ENCODE data around the gene EXOC3L1.

The EXOC3L1 gene

DNA sequence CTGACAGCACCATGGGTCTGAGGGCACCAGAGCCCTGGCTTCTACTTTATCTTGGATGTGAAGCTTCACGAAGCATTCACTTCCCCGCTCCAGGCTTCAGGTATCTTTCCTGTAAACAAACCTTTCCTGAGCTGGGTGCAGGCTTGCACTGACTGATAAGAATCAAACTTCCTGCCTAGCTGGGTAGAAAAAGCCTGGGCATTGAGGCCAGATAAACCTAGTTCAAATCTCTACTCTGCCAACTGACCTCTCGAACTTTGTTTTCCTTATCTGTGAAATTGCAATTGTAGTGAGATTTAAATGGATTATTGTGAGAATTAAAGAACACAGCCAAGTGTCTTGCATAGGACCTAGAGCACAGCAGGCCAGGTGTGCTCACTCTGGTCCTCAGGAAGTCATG, 34.1 kb upstream of the EXOC3L1 start:
- FAIRE-seq = no peak

DNA sequence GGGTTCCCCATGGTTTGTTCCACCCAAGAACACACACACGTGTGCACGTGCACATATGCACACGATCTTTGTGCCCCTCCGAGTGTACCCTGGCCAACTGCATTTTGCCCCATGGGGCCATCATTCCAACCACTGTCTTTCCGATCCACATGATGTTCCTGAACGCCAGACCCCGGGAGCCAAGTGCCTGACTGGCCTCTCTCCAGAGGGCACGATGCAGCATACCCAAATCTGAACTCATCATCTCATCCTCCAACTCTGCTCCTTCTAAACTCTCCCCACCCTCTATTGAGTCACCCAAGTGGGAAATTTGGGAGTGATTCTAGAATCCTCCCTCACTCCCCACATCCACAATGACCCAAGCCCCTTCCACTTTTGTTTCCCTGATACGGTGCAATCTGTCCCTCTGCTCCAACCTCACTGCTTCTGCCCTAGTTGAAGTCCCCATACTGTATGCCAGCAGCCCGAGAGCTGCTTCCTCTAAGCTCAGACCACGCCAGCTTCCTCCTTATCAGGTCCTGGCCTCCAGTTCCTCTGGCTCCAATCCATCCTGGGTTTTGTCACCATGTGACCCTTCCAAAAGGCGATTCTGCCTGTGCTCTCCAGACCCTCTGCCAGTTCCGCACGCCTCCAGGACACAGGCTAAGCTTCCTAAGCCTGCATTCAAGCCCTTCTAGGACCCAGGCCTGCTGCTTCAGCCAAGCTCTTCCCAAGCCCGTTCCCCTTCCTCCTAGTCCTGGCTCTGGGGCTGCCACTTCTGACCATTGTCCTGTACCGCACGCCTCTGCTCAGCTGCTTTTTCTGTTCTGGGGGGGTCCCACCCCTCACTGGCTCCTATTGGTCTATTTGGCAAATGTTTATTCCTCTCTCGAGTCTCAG, 26.9 kb upstream of the EXOC3L1 start:
- FAIRE-seq = no peak
- no peak for DNase-seq (ENCODE audit: insufficient read length, low spot score)

More for the DNA sequence above, 34.1 kb upstream of the EXOC3L1 start:
- no peak for DNase-seq (ENCODE audit: insufficient read length, low spot score)

DNA sequence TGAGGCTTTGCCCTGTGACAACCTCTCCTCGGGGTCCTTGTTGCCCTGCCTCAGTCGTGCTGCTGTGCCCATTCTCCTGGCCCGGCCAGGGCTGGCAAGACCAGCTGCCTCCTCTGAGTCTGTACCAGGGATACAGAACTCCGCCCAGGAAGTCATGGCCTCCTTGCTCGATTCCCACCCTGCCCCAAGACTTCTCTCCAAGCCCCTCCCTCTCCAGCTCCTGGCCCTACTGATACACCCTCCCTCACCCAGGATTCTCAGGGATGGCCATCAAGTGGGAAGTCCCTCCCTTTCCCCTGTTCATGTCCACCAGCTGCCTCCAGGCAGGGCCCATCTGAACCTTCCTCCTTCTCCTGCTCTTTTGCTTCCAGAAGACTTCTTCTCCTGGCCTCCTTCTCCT, 25.8 kb upstream of the EXOC3L1 start:
- DNase-seq (ENCODE audit: insufficient read length, low spot score) (no peak), FAIRE-seq (no peak)

DNA sequence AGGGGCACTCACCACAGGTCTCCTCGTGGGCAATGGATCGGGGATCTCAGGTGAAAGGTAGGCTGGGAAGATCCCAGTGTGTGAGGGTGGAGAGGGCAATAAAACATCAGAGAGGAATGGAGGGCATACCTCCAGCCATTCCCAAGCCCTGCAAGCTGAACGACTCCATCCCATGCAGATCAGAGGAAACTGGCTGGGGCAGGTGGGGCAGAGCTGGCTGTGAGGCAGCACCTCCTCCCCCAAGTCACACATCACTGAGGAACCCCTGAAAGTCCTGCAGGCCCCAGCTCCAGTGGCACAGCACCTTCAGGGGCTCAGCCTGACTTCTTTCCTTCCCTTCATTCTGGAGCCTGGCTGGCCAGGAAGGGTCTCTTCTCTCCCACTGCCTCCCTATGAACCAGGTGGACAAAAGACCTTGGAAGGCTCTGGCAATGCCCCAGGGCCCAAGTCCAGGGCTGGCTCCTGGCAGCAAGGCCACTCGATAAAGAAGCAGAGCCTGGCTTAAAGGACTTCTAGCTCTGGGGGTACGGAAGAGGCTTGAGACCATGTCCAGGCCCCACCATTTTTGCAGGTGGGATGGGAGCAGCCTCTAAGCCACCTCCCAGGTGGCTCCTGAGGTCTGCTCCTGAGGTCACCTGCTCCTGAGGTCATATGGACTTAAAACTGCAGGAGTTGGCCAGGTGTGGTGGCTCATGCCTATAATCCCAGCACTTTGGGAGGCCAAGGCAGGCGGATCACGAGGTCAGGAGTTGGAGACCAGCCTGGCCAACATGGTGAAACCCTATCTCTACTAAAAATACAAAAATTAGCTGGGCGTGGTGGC, 23.5 kb upstream of the EXOC3L1 start:
- FAIRE-seq = no peak

DNA sequence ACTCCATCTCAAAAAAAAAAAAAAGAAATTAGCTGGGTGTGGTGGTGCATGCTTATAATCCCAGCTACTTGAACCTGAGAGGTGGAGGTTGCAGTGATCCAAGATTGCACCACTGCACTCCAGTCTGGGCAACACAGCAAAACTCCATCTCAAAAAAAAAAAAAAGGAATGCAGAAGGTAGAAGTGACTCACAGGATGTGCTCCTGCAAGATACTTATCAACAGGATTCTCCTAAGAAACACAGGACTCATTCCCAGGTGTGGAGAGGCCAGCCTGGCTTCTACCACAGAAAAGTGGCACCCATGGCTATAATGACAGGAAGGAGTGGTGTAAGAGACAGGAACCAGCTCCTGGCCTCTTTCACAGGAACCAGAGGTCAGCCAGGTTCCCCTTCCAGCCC, 22.8 kb upstream of the EXOC3L1 start:
- DNase-seq (ENCODE audit: insufficient read length, low spot score) (no peak), FAIRE-seq (no peak)

More for the DNA sequence above, 23.5 kb upstream of the EXOC3L1 start:
- no peak for DNase-seq (ENCODE audit: insufficient read length, low spot score)

DNA sequence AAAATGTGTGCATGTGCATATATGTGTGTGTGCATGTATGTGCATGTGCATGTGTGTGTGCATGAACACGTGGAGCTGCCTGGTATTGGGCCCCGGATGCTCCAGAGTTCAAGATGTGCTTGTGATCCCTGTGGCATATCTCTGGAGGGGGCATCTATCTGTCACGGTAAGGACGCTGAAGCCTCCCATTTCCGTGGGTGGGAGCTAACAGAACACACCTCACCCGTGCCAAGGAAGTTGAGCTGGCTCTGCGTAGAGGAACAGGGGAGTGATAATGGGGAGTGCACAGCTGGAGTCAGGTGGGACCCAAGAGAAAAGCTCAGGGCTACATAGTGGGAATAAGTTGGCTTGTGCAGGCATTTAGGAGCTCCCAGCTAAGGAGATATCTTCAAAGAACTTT, 21.7 kb upstream of the EXOC3L1 start:
- DNase-seq (ENCODE audit: insufficient read length, low spot score) (no peak), FAIRE-seq (no peak)

DNA sequence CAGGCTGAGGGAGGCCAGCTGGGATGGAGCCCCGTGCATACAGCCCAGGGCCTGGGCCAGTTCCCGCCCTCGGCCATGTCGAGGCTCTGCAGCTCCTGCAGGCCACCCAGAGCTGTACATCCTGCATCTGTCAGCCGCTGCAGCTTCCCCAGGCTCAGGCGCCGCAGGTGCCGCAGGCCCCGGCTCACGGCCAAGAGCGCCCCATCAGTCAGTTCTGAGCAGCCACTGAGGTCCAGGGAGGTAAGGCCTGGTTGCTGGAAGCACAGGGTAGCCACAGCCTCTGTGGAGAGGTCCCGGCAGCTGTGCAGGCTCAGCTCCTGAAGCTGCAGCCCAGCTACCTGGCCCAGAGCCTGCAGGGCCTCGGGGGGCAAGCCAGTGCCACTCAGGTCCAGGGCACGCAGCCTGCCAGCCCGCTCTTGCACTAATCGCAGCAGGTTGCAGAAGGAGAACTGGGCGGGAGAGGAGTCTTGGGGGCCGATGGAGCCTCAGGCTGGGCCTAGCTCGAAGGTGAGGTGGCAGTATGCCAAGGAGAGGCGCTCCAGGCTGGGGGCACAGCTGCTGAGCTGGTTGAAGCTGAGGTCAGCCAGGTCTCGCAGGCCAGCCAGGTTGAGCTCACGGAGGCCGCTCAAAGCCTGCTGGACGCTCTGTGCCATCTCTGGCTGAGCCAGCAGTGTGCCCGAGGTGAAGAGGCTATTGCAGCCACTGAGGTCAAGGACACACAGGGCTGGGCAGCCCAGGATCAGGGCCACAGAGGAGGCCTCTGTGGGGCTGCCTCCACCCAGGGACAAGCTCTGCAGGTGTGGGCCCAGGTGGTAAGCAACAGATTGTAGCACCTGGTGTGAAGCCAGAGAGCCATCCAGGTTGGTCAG, 20.4 kb upstream of the EXOC3L1 start:
- no peak for DNase-seq (ENCODE audit: insufficient read length, low spot score)
- FAIRE-seq = no peak

DNA sequence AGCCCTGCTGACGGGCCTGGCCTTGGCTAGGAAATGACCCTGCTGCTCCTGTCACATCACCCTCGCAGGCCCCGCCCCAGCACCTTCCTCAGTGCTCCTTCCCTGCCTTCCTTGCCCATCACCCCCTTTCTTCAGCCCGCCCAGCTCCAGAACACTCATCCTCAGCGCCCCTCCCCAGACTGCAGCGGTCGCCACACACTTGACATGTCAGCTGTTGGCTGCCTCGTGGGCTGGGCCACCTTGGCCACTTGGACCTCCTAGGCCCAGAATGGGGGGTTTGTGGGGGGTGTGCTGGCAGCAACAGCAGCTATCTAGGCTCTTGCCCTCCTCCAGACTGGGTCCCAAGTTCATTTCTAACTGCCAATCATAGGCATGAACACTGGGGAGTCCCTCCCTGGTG, 19.6 kb upstream of the EXOC3L1 start:
- FAIRE-seq (no peak), DNase-seq (ENCODE audit: insufficient read length, low spot score) (no peak)

DNA sequence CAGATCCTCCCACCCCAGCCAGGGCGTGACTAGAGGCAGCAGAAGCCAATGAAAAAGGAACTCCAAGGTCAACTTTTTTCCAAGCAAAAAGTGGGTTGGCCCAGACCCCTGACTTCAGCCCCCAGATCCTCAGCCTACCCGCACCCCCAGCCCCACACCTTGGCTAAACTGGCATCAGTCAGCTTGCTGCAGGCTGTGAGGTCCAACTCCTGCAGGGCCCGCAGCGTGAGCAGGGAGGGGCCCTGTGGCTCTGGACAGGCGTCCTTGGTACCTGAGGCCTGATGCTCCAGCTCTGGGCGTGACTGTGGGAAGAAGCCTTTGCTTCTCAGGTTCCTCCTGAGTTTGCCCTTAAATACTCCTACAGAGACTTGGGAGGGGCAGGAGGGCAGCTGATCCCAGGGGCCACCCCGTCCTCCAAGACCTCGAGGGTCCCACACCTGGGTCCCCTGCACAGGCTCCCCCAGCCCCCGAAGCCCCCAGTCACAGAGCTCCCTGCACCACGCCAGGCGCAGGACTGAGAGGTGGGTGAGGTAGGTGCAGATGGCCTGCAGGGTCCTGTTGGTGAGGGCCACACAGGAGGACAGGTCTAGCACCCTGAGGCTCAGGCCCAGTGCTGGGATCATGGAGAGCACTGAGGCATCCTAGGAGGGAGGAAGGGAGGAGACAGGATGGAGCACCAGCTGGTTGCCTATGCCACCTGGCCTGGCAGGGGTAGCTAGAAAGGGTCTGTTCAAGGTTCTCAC, 18.4 kb upstream of the EXOC3L1 start:
- DNase-seq (ENCODE audit: insufficient read length, low spot score) (no peak), FAIRE-seq (no peak)

DNA sequence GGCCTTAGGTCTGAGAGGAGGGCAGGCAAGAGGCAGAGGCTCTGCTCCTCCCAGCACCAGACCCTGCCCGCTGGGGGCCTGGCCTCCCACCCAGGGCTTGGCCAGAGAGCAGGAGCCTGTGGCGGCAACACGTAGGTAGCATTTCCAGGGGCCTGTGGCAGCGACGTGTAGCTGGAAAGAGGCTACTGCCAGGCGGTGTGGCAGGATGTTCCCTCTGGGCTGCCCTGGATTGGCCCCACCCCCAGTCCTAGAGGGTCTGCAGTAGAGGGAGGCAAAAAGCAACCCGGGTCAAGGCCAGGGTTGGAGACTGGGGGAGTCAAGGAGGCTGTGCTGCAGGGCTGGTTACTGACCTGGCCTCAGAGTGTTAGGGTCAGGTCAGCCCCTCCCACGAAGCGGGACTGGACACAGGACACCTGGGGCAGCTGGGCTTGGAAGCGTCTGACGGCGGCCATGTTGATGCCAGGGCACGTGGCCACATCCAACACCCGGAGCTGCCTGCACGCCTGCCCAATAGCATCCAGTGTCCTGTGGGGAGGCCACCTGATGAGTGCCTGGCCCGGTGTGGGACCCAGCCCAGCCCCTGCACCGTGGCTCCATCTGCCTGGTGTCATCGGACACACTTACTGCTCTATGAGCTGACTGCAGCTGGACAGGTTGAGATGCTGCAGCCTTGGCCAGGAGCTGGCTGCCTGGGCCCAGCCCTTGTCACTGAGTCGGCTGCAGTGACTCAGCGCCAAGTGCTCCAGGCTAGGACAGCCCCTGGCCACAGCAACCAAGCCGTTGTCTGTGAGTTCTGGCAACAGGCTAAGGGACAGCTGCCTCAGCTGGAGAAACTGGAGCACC, 17.5 kb upstream of the EXOC3L1 start:
- DNase-seq (ENCODE audit: insufficient read length, low spot score) (no peak), FAIRE-seq (no peak)

DNA sequence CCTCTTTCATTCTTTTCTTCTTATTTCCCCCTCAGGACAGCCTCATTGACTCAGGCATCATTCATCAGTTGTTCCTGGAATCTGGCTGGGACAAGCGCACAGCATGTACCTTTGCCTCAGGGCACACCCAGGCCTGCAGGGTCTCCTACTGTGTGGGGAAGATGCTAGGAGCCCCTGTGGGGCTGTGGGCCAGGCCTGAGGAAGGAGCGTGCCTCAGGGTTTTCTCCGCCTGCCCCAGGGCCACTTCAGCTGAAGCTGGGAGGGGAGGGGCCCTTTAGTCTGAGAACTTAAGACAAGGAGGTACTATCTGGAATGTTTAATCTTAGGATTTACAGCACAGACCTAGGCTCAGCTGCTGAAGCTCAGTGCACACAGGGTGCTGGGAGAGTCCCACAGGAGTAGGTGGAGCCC, 16.9 kb upstream of the EXOC3L1 start:
- DNase-seq (ENCODE audit: insufficient read length, low spot score) (no peak), FAIRE-seq (no peak)

DNA sequence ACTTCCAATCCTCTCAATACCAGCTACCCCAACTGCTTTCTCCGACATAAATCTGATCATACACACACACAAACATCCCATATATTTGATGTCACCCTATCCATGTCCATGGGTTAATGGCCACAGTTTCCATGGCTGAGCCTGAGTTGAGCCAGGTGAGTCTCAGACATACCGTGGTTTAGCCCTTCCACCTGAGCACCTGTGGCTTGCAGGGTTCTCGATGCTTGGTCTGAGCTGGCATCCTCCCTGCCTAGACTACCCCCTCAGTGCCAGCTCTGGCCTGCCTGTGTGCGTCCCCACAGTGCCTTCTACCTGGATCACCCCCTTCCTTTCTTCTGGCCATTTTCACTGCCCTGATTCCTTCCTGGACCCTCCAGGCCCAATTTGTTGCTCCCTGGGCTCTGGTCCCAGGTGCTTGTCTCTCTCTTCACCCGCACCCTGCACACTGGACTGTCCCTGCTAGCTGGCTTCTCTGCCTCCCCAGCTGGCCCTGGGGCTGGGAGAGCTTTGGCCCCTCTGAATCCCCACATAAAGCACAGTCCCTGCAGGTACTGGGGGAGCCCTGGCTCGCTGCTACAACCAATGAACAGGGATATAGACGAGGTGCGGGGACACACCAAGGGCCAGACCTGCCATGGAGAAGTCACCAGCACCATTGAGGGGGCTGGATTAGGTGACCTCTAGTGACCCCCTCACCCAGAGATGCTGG, 16.3 kb upstream of the EXOC3L1 start:
- DNase-seq (ENCODE audit: insufficient read length, low spot score) (no peak), FAIRE-seq (no peak)

DNA sequence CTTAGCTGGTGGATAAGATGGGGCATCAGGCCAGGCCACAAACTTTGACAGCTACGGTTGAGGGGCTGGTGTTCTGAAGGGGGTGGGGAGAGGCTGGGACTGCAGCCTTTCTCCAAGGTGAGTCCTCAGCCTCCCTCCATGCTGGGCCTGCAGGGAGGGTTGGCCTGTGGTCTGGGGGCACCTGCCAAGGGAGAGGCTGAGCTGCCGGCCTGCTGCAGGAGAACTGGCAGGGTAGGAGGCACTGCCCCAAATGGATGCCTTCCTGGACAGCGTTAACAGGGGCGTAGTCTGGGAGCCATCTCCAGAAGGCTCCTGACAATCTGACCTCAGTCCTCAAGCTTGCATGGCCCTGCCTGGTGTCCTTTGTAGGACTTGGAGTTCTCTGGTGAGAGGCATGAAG, 14.1 kb upstream of the EXOC3L1 start:
- no peak for FAIRE-seq

DNA sequence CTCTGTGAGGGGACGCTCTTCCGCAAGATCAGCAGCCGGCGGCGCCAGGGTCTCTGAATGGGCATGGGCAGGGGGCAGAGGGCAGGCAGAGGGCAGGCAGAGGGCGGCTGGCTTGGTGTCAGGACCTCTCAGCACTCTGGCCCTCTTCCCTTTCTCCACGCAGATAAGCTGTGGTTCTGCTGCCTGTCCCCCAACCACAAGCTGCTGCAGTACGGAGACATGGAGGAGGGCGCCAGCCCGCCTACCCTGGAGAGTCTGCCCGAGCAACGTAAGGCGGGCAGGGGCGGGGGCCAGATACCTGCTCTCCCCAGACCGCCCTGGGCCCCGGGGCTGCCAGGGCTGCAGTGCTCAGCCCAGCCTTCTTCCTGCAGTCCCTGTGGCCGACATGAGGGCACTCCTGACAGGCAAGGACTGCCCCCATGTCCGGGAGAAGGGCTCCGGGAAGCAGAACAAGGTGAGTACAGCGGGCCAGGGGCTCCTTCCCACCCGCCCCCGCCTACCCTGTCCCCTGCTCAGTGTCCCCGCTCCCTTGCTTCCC, 13.1 kb upstream of the EXOC3L1 start:
- FAIRE-seq = no peak
- DNase-seq (ENCODE audit: insufficient read length, low spot score) = no peak

More for the DNA sequence above, 14.1 kb upstream of the EXOC3L1 start:
- no peak for DNase-seq (ENCODE audit: insufficient read length, low spot score)

DNA sequence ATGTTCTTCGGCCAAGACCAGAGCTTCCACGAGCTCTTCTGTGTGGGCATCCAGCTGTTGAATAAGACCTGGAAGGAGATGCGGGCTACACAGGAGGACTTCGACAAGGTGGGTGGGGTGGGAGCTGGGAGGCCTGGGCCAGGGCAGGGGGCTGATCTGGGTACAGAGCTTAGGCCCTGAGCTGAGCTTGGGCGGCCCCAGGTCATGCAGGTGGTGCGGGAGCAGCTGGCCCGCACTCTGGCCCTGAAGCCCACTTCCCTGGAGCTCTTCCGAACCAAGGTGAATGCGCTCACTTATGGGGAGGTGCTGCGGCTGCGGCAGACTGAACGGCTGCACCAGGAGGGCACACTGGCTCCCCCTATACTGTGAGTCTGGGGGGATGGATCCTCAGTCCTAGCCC, 12.5 kb upstream of the EXOC3L1 start:
- FAIRE-seq (no peak), DNase-seq (ENCODE audit: insufficient read length, low spot score) (no peak)

DNA sequence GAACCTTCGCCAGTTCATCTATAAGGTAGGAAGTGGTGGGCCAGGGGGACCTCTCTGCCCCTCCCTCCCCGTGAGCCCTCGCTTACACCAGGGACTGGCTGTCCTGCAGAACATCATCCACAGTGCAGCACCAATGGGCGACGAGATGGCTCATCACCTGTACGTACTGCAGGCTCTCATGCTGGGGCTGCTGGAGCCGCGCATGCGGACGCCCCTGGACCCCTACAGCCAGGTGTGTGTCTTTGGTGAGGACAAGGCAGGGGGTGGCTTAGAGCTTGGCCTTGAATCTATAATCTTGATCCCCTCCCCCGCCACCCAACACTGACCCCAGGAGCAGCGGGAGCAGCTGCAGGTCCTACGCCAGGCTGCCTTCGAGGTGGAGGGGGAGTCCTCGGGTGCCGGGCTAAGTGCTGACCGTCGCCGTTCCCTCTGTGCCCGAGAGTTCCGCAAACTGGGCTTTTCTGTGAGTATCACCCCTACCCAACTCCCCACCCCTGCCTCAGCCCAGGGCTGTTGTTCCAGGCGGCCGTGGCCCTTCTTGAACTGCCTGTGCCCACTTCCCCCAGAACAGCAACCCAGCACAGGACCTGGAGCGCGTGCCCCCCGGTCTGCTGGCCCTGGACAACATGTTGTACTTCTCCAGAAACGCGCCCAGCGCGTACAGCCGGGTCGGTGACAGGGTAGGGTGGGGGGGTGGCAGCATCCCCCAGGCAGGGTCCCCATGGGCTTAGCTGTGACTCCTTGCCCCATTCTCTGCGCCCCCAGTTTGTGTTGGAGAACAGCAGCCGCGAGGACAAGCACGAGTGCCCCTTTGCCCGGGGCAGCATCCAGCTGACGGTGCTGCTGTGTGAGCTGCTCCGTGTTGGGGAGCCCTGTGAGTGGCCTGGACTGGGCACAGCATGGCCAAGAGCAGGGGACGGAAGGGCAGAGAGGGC, 11.7 kb upstream of the EXOC3L1 start:
- DNase-seq (ENCODE audit: insufficient read length, low spot score) = no peak
- no peak for FAIRE-seq

DNA sequence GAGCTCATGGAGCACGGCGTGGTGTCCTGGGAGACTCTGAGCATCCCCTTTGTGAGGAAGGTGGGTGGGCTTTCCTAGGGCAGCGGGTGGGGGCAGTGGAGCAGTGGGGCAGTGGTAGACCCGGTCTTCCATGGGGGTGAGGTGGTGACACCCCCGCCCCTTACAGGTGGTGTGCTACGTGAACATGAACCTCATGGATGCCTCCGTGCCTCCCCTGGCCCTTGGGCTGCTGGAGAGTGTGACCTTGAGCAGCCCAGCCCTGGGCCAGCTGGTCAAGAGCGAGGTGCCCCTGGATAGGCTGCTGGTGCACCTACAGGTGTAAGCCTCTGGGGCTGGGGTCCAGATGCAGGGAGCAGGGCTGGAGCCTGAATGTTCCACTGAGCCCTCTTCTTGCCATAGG, 10.6 kb upstream of the EXOC3L1 start:
- no peak for DNase-seq (ENCODE audit: insufficient read length, low spot score)
- no peak for FAIRE-seq

All from GM19239 (cell line).